Sigmoid colon (tissue), 4 donors: ENCODE measurements around the gene CNTNAP5.

Source experiments
- EP300 ChIP-seq, 4 donors: sonication (generic); formaldehyde crosslinking; IDR thresholded peaks; one replicate each; pipeline ENCODE4 v1.6.1; 2017; ENCODE audit warnings: antibody characterized with exemption in 4 of 4
- POLR2A ChIP-seq, 2 donors: fragments of 450-650 bp; IDR thresholded peaks; one replicate each; pipeline ENCODE4 v1.6.1; 2016; ENCODE audit warnings: antibody characterized with exemption in 2 of 2, mild to moderate bottlenecking in 2 of 2, moderate library complexity in 2 of 2
- POLR2AphosphoS5 ChIP-seq, 4 donors: sonication (generic); formaldehyde crosslinking; IDR thresholded peaks; one replicate each; pipeline ENCODE4 v1.6.1; 2017; ENCODE audit warnings: antibody characterized with exemption in 4 of 4
- TF ChIP-seq, protein P1 (sequence below), 4 experiments: fragments of 450-650 bp in 3 of 4; fragments of 200-600 bp in 1 of 4; IDR thresholded peaks; one replicate each; pipeline ENCODE4 v1.5.1; 2016 to 2019; ENCODE audit warnings: antibody characterized with exemption in 4 of 4, mild to moderate bottlenecking in 3 of 4, moderate library complexity in 2 of 4

DNA sequence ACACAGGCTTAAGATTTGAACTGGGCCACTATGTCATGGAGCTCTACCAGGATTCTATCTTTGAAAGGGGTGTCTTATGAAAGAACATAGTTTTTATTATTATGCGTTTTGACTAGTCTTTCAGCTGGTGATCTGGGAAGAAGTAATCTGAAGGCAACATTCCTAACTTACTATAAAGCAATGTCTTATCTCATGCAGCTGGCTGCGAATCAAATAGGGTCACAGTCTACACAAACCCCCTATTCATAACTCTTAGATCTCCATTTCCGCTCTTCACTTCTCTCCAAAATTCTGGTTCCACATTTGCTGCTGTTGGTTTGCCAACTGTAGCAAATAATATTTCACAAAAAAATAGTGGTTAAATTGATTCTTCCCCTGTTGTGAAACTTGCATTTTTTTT lies 813.3 kb downstream of the CNTNAP5 start:
- TF ChIP-seq, protein P1, sequence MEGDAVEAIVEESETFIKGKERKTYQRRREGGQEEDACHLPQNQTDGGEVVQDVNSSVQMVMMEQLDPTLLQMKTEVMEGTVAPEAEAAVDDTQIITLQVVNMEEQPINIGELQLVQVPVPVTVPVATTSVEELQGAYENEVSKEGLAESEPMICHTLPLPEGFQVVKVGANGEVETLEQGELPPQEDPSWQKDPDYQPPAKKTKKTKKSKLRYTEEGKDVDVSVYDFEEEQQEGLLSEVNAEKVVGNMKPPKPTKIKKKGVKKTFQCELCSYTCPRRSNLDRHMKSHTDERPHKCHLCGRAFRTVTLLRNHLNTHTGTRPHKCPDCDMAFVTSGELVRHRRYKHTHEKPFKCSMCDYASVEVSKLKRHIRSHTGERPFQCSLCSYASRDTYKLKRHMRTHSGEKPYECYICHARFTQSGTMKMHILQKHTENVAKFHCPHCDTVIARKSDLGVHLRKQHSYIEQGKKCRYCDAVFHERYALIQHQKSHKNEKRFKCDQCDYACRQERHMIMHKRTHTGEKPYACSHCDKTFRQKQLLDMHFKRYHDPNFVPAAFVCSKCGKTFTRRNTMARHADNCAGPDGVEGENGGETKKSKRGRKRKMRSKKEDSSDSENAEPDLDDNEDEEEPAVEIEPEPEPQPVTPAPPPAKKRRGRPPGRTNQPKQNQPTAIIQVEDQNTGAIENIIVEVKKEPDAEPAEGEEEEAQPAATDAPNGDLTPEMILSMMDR (IDR thresholded peaks at IDR 0.05), result no peak
- TF ChIP-seq POLR2AphosphoS5 (IDR thresholded peaks at IDR 0.05) (no peak), POLR2A (IDR thresholded peaks at IDR 0.05) (no peak), EP300 (IDR thresholded peaks at IDR 0.05) (no peak)
